AG10803 (cell line): Measurements from ENCODE around the gene GPR39.

ENCODE experiments used
- DNase-seq: peaks from one replicate; pipeline ENCODE4 v3.0.0; 2010; ENCODE audit warnings: low read depth
- H3K4me3 ChIP-seq: 2 replicates; pipeline ENCODE4 v1.5.1; 2011; ENCODE audit warnings: mild to moderate bottlenecking, low read length, control low read depth
- TF ChIP-seq, protein P1 (sequence below): conservative IDR thresholded peaks from 2 replicates; pipeline ENCODE4 v1.5.1; 2011; ENCODE audit warnings: mild to moderate bottlenecking, low read length, control low read depth, inconsistent platforms

GPR39 gene

DNA sequence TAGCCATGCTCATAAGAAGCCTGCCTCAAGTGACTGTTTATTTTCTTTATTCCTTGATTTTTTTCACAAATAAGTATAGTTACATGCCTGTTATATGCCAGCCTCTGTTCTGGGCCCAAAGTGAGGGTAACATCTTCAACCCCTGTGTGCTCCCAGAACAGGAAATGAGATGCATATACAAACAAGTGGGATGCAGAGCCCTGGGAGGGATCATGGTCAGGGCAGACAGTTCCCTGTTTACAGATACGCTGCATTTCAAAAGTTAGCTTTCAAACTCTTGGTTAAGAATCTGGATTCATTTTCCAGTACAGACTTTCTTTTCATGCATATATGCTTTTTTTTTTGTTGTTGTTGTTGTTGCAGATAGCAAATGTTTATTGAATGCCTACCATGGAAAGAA lies 24.4 kb downstream of the GPR39 start:
- TF ChIP-seq, protein P1, sequence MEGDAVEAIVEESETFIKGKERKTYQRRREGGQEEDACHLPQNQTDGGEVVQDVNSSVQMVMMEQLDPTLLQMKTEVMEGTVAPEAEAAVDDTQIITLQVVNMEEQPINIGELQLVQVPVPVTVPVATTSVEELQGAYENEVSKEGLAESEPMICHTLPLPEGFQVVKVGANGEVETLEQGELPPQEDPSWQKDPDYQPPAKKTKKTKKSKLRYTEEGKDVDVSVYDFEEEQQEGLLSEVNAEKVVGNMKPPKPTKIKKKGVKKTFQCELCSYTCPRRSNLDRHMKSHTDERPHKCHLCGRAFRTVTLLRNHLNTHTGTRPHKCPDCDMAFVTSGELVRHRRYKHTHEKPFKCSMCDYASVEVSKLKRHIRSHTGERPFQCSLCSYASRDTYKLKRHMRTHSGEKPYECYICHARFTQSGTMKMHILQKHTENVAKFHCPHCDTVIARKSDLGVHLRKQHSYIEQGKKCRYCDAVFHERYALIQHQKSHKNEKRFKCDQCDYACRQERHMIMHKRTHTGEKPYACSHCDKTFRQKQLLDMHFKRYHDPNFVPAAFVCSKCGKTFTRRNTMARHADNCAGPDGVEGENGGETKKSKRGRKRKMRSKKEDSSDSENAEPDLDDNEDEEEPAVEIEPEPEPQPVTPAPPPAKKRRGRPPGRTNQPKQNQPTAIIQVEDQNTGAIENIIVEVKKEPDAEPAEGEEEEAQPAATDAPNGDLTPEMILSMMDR, result no peak
- no peak overlapping the region for H3K4me3 ChIP-seq
- no peak for DNase-seq

- DNase-seq, result no peak
- H3K4me3 ChIP-seq, result no peak overlapping the region
- TF ChIP-seq, protein P1, result no peak
Observed at GRCh38 chr2:132442278-132442677, 25.7 kb downstream of the GPR39 start.

- no peak for DNase-seq
- H3K4me3 ChIP-seq, result no peak overlapping the region
- TF ChIP-seq, protein P1, result no peak
Observed at GRCh38 chr2:132443106-132443505, 26.5 kb downstream of the GPR39 start.

GRCh38 chr2:132446444-132446843 lies 29.8 kb downstream of the GPR39 start:
- no peak overlapping the region for H3K4me3 ChIP-seq
- TF ChIP-seq, protein P1, result no peak
- DNase-seq, result peak; percentile 17

DNA sequence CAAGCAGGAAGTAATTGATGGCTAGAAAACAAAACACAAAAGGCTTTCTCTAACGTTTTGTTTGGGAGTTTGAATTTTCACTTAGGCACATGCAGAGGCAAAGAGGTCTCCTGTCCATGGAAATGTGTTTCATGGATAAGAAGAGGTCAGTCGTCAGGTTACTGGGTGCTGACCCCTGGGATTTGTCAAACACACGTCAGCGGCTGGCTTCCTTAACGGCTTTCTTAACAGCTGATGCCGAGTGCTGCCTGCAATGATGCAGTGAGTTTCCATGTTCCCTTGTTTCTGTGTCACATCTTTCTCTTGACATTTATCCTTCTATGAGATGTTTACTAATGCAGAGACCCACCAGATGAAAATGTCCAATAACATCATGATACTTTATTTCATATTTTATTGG lies 31.7 kb downstream of the GPR39 start:
- no peak overlapping the region for H3K4me3 ChIP-seq
- no peak for DNase-seq
- TF ChIP-seq, protein P1, result no peak

GRCh38 chr2:132448771-132449170 lies 32.2 kb downstream of the GPR39 start:
- no peak overlapping the region for H3K4me3 ChIP-seq
- peak; percentile 32 for DNase-seq
- TF ChIP-seq, protein P1, result peak; percentile 71

DNA sequence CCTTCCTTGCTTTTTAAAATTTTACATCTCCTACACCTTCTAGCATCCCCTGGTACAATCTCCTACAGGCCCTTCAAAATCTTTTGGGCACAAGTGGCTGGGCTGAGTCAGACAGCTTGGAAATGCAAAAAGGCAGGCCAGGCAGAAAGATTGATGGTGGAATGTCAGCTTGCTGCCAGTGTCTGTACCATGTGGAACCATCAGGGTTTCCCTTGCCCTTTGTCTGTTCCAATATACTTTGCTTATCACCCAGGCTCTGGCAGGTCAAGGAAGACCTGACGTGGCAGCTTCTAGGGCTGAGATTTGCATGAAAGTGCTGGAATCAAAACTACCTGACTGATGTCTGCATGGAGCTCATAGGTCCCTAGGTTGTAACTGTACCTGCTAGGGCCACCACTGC lies 33.3 kb downstream of the GPR39 start:
- TF ChIP-seq, protein P1, result no peak
- DNase-seq, result no peak
- H3K4me3 ChIP-seq, result no peak overlapping the region
